Stimulated activated CD8-positive, alpha-beta memory T cell treated with anti-CD3 and anti-CD28 coated beads, Interleukin-2, amount 100 ng/mL, for 48 hours (primary cell): ENCODE data around the gene OASL.

Source experiments
- DNase-seq, 2 donors: peaks; one replicate each; pipeline ENCODE4 v3.0.0-alpha.2; 2020; ENCODE audit warnings: low read depth in 2 of 2

Gene OASL

DNA sequence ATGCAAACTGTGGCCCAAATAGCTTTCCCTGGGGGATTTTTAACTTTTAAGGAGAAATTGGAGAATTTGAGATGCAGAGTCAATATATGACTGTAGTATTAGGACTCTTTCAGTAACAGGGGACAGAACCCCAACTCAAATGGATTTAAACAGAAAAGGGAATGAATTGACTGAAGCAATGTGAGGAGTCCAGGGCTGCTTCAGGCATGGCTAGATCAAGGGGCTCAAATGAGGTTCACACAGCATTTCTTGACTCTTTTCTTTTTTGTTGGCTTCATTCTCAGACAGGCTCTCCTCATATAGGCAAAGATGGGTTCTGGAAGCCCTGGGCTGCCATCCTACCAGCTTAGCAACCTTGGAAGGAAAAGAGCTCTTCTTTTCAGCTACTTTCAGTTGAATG is 47.1 kb downstream of the OASL start:
- no peak for DNase-seq

DNA sequence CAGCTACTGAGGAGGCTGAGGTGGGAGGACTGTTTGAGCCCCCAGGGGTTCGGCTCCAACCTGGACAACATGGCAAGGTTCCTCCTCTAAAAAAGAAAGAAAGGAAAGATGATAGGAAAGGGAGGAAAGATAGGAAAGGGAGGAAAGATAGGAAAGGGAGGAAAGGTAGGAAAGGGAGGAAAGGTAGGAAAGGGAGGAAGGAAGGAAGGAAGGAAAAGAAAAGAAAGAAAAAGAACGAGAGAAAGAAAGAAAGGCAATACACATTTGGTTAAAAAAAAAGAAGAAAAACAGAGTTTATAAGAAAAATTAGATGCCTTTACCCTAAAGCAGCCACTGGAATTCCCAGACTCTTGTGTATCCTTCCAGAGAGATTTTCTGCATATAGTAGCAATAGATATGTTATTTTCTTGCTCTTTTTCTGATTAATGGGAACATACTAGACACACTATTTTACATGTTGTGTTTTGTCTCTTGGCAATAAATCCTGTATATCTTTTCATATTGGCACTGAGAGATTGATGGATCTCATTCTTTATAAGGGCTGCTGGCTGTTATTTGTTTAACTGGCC is 48.5 kb downstream of the OASL start:
- DNase-seq, result no peak

DNA sequence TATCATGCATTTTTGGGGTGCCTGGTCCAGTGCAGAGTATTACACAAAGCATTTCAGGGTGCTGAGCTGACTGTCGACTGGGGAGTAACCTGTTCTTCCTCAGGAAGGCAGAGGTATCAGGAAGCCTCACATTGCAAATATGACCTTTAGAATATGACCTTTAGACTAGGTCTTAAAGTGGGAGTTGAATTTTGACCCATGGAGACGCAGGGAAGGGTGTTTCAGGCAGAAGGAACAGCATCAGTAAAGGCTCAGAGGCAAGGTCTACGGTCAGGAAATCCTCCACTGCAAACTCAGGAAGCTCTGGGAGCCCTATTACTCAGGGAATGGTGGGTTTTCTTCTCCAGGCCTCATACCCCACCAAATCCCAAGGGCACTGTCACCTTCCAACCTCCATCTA is 49.4 kb downstream of the OASL start:
- no peak for DNase-seq

DNA sequence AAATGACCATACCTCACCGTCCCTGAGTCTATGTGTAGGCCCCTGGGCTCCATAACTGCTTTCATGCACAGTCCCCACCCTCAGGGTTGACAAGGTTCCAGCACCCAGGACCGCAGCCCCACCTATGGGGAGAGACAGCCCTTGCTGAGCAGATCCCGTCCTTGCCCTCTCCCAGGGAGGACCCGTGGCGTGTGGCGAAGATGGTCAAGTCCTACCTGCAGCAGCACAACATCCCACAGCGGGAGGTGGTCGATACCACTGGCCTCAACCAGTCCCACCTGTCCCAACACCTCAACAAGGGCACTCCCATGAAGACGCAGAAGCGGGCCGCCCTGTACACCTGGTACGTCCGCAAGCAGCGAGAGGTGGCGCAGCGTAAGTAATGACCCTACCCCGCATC is 50.4 kb downstream of the OASL start:
- DNase-seq, result no peak

DNA sequence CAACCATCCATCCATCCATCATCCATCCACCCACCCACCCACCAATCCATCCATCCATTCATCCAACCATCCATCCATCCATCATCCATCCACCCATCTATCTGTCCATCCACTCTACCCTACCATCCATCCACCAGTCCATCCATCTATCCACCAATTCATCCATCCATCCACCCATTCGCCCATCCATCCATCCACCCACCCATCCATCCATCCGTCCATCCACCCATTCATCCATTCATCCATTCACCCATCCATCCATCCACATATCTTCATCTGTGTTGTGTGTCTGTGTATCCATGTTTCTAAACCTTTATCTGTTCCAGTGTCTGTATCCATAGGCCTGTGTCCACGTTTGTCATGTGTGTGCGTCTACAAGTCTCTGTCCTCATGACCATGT is 50.8 kb downstream of the OASL start:
- DNase-seq, result no peak

DNA sequence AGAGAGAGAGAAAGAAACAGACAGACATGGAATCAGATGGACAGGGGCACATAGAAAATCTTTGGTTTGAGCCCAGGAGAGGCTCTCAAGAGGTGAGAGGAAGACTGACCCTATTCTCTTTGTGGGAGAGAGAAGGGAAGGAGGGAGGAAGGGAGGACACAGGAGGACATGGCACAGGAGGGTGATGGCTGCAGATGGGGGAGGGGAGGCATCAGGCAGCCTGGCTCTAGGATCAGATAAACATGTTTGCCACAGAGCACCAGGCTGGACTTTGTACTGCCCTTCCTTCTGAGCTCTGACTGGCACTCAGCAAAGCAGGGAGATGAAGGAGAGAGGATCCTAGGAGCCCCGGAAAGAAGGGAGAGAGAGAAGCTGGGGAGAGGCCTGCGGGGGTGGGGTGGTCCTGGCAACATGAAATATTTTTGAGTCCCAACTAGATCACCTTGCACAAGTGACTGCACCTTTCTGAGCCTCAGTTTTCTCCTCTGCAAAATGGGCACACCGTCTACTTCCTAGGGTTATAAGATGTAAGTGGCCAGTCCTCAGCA is 54.6 kb downstream of the OASL start:
- DNase-seq, result no peak

DNA sequence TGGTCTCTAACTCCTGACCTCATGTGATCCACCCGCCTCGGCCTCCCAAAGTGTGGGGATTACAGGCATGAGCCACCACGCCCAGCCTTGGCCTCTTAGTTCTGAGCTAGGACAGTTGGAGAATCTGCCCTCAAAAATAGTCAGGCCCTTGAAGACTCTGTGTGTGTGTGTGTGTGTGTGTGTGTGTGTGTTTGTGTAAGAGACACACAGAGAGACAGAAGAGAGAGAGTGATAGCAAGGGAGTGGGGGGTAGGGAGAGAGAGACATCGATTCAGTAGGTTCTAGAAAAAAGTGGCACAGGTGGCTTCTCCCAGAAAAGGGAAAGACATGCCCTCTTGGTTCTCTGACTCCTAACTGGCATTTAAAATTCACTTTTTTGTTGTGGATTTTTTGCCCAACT is 55.3 kb downstream of the OASL start:
- no peak for DNase-seq

DNA sequence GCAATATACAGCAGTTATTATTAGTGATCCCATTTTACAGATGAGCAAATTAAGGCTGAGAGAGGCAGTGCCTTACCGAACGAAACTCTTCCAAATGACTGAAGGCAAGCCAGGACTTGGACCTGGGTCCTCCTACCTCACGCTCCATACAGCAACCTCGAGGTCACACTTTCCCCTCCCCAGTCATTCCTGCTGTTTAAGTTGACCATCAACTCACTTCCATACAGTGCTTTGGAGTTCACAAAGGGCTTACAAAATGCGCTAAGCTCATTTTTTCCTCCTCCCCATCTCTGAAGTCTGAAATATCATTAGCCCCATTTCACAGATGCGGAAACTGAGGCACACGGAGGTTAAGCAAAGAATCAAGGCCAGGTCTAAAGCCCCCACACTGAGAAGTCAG is 56.4 kb downstream of the OASL start:
- no peak for DNase-seq

DNA sequence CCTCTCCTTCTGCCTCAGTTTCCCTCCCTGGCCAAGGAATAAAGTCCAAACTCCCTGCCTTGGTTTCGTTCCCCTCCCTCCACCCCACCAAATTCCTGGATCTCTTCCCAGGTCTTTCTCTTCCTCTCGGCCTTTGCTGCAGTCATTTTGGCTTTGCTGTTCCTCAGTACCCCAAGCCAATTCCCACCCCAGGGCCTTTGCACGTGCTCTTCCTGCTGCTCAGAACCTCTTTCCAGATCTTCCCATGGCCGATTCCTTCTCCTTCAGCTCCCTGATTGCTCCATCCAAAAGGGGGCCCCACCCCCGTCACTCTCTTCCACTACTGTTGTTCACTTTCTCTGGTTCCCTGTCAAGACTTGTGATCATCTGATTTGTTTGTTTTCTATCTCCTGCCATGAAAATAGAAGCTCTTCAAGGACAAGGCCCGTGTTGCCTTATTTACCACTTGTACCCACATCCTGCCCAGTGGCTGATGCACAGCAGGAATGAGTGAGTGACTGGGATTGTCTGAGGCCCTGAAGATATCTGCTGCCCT is 57.6 kb downstream of the OASL start:
- no peak for DNase-seq

DNA sequence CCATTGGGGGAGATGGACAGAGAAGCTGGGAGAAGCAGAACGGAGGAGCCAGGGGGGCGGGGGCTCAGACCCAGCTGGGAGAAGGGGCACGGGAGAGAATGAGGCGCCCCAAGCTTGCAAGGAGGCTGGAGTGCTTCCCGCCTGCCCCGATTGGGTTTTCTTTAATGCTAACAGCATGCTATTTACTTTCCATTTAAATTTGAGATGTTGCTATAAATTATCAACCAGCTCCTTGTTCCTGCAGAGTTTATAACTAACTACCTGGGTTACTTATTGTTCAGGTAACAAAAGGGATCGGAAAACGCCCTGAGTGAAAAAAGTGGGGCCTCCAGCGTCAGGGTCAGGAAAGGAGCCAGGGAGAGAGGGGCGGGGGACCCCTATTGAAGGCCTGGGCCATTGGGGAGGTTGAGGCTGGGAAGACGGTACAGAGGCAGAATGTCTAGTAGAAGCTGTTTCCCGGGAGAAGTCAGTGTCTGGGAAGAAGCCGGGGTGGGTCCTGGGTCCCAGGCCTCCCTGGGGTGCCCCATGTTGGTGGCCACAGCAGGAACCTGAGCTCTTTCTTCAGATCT is 58.2 kb downstream of the OASL start:
- DNase-seq, result no peak

DNA sequence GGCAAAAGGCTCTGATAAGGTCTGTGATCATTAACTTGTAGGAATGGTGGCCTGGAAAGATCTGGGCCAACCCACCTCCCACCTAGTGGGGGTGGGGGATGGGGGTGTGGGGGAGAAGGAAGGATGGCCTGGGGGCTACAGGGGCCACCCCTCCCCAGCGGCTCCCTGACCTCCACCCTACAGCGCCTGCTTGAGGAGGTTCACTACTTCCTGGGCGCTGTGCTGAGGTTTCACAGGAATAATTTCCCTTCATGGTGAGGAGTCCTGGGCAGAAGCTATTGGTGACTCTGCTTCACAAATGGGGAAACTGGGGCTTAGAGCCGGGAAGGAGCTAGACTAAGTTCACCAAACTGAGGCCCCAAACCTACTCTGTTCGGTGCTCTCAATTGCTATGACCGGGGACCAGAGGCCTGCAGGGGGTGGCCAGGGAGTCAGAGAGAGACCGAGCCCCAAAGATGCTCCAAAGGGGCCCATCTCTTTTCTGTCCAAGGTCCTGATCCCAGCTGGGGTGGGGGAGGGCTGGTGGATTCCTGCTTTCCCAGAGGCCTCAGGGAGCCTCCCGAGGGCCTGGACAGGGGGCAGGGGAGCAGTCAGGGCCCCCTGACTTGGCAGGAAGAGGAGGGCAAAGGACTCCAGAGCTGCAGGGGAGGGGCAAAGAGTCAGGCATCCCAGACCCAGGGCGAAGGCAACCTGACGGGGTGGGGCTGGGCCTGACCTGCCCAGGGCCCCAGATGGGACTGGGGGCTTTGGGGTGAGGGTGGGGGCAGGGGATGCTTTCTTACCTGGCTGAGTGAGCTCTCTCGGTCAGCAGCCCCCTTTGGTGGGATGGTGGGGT is 59.0 kb downstream of the OASL start:
- DNase-seq, result no peak

DNA sequence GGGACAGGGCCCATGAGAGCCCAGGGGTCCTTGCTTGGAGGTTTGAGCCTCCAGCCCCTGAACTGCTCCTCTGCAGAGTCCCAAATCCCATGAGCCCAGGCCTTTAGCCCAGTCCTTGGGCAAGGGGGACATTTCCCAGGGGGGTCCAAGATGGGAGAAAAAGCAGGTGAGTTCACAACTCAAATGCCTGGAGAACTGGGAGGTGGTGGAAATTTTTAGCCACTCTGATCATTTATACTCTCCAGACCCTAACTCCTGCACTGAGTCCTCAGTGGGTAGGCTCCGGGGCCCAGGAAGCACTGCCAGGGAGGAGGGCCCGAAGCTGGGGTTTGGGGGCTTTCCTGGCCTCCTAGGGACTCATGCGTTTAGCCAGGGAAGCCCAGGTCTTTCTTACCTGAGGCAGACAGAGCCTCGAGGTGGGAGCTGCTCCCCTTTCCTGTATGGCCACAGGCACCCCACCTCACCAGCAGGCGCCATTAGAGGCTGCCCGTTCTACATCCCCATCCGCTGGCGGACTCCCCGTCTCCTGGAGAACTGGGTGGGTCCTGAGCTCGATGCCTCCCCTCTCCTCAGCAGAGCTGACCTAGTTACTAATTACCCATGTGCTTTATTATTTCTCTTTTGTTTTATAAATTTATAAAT is 59.7 kb downstream of the OASL start:
- DNase-seq, result no peak

DNA sequence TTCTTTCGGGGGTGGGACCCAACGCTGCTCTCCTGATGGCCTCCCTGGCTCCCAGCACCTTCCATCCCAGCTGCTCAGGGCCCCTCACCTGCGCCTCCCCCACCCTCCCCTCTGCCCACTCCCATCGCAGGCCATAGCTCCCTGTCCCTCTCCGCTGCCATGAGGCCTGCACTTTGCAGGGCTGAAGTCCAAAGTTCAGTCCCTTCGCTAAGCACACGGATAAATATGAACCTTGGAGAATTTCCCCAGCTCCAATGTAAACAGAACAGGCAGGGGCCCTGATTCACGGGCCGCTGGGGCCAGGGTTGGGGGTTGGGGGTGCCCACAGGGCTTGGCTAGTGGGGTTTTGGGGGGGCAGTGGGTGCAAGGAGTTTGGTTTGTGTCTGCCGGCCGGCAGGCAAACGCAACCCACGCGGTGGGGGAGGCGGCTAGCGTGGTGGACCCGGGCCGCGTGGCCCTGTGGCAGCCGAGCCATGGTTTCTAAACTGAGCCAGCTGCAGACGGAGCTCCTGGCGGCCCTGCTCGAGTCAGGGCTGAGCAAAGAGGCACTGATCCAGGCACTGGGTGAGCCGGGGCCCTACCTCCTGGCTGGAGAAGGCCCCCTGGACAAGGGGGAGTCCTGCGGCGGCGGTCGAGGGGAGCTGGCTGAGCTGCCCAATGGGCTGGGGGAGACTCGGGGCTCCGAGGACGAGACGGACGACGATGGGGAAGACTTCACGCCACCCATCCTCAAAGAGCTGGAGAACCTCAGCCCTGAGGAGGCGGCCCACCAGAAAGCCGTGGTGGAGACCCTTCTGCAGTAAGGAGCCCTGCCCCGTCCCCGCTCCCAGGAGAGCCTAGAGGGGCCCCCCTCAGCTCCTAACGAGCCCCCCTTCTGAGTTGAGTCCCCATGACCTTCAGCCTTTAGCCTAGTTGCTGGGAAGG is 60.5 kb downstream of the OASL start, which contains the start of gene HNF1A:
TSS of gene HNF1A (plus strand) at position 248 of the 924 bp plus-strand sequence. CDS start at position 474, 226 bp downstream.
- no peak for DNase-seq

DNA sequence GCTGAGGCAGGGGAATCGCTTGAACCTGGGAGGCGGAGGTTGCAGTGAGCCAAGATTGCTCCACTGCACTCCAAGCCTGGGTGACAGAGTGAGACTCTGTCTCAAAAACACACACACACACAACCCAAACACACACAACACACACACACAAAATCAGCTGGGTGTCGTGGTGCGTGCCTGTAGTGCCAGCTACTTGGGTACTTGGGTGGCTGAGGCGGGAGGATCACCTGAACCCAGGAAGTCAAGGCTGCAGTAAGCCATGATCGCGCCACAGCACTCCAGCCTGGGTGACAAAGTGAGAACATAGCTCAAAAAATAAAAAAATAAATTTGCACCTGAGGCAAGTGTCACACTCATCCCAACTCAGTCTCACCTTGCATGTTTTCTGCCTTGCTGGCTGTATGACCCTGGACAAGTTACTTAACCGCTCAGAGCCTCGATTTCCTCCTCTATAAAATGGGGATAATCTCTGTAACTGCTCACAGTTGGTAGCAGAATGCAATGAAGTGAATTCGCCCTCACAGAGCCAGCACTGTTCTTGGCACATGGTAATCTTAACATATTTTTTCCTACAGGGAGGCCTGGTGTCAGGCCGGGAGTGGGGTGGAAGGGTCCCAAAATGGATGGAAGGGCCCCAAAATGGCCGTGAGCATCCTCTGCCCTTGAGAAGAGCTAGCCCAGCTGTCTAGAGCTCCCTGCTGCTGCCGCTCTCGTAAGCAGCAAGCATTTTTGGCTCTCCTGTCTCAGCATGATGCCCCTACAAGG is 61.3 kb downstream of the OASL start:
- no peak for DNase-seq

DNA sequence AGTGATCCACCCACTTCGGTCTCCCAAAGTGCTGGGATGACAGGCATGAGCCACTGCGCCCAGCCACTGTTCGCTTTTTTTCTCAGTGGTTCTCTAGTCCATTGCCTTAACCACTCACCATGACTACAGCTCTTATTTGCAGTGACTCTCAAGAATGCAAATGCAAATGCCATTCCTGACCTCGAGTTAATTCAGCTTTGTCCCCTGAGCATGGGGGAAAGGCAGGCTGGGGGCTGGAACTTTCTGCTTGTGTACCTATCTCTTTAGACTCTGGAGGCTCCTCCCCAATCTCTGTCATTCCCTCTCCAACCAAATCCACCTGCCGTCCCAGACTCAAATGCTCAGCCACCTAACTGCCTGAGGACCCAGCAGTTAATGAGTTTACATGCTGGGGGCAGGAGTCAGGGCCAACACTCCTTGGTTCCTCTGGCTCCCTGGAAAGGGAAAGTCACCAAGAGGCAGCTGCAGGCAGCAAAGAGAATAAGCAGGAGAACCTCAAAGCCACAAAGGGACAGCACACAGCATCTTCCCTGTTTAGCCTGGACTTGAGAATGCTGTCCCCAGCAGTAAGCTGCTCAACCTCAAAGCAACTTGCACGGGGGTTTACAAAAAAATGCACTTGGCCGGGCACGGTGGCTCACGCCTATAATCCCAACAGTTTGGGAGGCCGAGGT is 66.0 kb downstream of the OASL start:
- DNase-seq, result no peak

DNA sequence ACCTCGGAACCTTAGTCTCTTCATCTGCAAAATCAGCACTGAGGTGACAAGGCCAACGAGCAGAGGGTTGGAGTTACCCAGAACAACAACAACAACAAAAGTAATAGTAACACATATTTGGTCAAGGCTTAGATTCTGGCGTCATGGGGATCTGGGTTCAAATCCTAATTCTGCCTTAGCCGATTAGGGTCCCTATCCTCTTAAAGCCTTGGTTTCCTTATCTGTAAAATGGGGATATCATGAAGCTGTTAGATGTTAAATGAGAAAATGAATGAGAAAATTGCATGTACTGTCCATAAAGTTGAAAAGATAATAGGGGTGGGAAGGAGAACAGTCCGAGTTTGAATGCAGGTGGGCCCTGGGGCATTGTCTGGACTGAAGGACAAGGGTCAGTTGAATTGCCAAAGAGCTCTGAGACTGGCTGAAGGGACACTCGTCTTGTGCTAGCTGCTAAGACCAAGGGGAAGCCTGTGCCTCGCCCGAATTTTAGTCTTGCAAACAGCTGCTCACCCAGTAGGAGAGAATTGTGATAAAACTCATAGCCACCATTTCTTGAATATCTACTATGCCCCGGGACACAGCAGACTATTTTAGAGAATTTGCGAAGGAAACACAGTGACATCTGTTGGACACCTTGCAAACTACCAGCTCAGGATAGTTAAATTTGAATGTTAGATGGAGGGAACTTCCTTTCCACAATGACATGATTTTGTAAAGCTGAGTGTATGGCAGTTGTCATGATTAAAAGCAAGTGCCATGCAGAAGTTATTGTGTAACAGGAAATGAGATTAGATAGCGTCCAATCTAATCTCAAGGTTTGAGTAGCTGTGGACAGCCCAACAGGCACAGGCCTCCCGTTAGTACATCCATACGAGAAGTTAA is 67.5 kb downstream of the OASL start:
- DNase-seq, result no peak

DNA sequence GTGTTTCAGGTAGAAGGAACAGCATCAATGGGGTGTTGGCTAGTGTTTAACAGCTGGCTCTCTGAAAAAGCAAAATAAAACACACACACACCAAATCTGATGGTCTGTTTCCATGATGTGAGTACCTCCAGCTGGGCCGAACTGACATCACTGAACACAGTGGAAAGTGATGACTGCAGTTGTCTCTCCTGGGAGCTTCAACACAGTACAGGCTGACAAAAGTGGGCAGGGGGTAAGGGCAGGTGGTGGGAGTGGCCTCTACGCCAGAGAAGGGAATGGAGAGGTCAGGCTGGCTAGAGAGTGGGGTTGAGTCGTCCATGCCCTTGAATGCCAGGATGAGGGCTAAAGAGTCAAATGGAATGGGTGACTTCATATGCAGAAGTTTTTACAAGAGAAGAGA is 68.7 kb downstream of the OASL start:
- no peak for DNase-seq
